Tibial nerve (tissue), 4 donors: ENCODE data around the gene ANGEL2. TPM values are rescaled to one million over a fixed set of nuclear protein-coding genes. Genes with fewer than 3 reads are reported as not detected.

Experiments
- DNase-seq, 2 donors: peaks; one replicate each; pipeline ENCODE4 v3.0.0-alpha.2; 2019; ENCODE audit warnings: low spot score in 2 of 2
- H3K27ac ChIP-seq, 4 donors: fragments of 200-600 bp; sonication (generic) in 3 of 4; one replicate each; pipeline ENCODE4 v1.5.1; 2017 to 2019; ENCODE audit warnings: mild to moderate bottlenecking in 1 of 4
- H3K27me3 ChIP-seq, 2 donors: fragments of 200-600 bp; sonication (generic) in 1 of 2; one replicate each; pipeline versions ENCODE4 v1.5.1 to v1.6.0; 2017 to 2019
- H3K36me3 ChIP-seq, 3 donors: fragments of 200-600 bp; sonication (generic); one replicate each; pipeline ENCODE4 v1.5.1; 2018 to 2019
- H3K4me1 ChIP-seq, 4 donors: fragments of 200-600 bp; sonication (generic) in 3 of 4; one replicate each; pipeline ENCODE4 v1.5.1; 2017 to 2019
- H3K4me3 ChIP-seq, 4 donors: fragments of 200-600 bp; sonication (generic) in 3 of 4; one replicate each; pipeline ENCODE4 v1.5.1; 2017 to 2019; ENCODE audit warnings: mild to moderate bottlenecking in 1 of 4, moderate library complexity in 1 of 4
- H3K9me3 ChIP-seq, 4 donors: fragments of 200-600 bp; sonication (generic) in 3 of 4; one replicate each; pipeline ENCODE4 v1.5.1; 2017 to 2019
- EP300 ChIP-seq, 2 donors: sonication (generic); formaldehyde crosslinking; IDR thresholded peaks; one replicate each; pipeline ENCODE4 v1.6.1; 2017; ENCODE audit warnings: antibody characterized with exemption in 2 of 2, mild to moderate bottlenecking in 1 of 2
- POLR2A ChIP-seq, 2 donors: fragments of 450-650 bp; IDR thresholded peaks; one replicate each; pipeline ENCODE4 v1.6.1; 2017; ENCODE audit warnings: antibody characterized with exemption in 2 of 2, mild to moderate bottlenecking in 2 of 2, moderate library complexity in 2 of 2
- WGBS, 2 donors: methylation state at CpG; one replicate each; pipeline ENCODE4 v1.1.5; 2018; 5-methylcytosine and 5-hydroxymethylcytosine counted together
- total RNA-seq, 4 donors: library from RNA; depleted of rRNA; stranded (reverse); fragments of >200 nt; gene quantifications; one replicate each; pipeline ENCODE4 v1.1.0, GENCODE V29; 2016
- TF ChIP-seq, protein P1 (sequence below), 5 experiments: fragments of 200-600 bp in 3 of 5; fragments of 450-650 bp in 2 of 5; sonication (generic) in 3 of 5; IDR thresholded peaks; one replicate each; pipeline ENCODE4 v1.5.1; 2016 to 2019; ENCODE audit warnings: antibody characterized with exemption in 5 of 5, mild to moderate bottlenecking in 3 of 5, moderate library complexity in 2 of 5

The ANGEL2 gene
- total RNA-seq, 4 donors from 2014 or later: 52.2 to 74.5 (median 68.8) TPM

DNA sequence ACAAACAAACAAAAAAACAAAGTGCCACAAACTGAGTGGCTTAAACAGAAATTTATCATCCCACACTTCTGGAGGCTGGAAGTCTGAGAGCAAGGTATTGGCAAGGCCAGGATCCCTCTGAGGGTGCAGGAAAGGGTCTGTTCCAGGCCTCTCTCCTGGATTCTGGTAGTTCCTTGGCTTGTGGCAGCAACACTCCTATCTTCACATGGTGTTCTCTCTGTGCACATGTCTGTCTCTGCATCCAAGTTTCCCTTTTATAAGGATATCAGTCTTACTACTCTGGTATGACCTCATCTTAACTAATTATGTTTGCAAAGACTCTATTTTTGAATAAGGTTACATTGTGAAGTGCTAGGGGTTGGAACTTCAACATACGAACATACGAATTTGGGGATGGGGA, 70.6 kb downstream of the ANGEL2 start:
- Histone ChIP-seq H3K4me3 (no peak overlapping the region), H3K27ac (no peak overlapping the region), H3K27me3 (peaks cover 0 to 12% of the 10 kb centered on the region in 2 donors), H3K36me3 (no peaks in the 10 kb centered on the region), H3K4me1 (peaks cover 0 to 4% (median 0%) of the 10 kb centered on the region in 4 donors), H3K9me3 (peaks cover 0 to 15% (median 2%) of the 10 kb centered on the region in 4 donors)
- no peak for DNase-seq
- TF ChIP-seq, protein P1, sequence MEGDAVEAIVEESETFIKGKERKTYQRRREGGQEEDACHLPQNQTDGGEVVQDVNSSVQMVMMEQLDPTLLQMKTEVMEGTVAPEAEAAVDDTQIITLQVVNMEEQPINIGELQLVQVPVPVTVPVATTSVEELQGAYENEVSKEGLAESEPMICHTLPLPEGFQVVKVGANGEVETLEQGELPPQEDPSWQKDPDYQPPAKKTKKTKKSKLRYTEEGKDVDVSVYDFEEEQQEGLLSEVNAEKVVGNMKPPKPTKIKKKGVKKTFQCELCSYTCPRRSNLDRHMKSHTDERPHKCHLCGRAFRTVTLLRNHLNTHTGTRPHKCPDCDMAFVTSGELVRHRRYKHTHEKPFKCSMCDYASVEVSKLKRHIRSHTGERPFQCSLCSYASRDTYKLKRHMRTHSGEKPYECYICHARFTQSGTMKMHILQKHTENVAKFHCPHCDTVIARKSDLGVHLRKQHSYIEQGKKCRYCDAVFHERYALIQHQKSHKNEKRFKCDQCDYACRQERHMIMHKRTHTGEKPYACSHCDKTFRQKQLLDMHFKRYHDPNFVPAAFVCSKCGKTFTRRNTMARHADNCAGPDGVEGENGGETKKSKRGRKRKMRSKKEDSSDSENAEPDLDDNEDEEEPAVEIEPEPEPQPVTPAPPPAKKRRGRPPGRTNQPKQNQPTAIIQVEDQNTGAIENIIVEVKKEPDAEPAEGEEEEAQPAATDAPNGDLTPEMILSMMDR (IDR thresholded peaks at IDR 0.05): no peak
- TF ChIP-seq EP300 (IDR thresholded peaks at IDR 0.05): no peak
- TF ChIP-seq POLR2A (IDR thresholded peaks at IDR 0.05): no peak
- WGBS, 2 donors: 75 to 83% methylated on average over 2 of the region's 2 CpGs

DNA sequence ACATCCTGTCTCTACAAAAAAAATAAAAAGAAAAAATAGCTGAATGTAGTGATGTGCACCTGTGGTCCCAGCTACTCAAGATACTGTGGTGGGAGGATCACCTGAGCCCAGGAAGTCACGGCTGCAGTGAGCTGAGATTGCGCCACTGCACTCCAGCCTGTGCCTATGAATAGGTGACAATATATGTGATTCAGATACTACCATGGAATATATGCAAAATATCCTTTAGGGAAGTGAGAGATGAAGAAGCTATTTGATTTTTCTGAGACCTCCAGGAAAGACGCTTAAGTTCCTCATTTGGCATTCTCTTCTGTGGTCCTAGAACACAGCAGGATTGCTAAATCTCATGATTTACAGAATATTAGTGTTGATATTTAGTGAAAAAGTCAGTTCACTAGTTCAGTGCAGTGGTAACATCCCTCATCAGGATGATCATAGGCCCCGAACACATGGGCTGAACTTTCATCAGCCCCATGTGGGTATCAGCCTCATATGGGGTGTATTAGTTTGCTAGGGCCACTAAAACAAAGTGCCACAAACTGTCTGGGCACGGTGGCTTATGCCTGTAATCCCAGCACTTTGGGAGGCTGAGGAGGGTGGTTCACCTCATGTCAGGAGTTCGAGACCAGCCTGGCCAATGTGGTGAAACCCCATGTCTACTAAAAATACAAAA, 71.3 kb downstream of the ANGEL2 start:
- WGBS, 2 donors: 89 to 91% methylated on average over 6 of the region's 6 CpGs
- Histone ChIP-seq H3K4me3 (no peak overlapping the region), H3K36me3 (no peaks in the 10 kb centered on the region), H3K27me3 (peaks cover 0 to 5% of the 10 kb centered on the region in 2 donors), H3K4me1 (no peaks in the 10 kb centered on the region), H3K27ac (no peak overlapping the region), H3K9me3 (peaks cover 0 to 20% (median 3%) of the 10 kb centered on the region in 4 donors)
- no peak for DNase-seq
- TF ChIP-seq POLR2A (IDR thresholded peaks at IDR 0.05): no peak
- TF ChIP-seq, protein P1 (IDR thresholded peaks at IDR 0.05): no peak

DNA sequence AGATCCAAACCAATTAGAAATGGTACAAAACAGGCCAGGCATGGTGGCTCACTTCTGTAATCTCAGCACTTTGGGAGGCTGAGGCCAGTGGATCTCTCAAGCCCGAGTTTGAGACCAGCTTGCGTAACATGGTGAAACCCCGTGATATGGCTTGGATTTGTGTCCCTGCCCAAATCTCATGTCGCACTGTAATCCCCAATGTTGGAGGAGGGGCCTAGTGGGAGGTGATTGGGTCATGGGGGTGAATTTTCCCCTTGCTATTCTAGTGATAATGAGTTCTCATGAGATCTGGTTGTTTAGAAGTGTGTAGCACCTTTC, 72.3 kb downstream of the ANGEL2 start:
- Histone ChIP-seq H3K9me3 (peaks cover 0 to 25% (median 3%) of the 10 kb centered on the region in 4 donors), H3K27ac (no peak overlapping the region), H3K27me3 (no peaks in the 10 kb centered on the region), H3K36me3 (no peaks in the 10 kb centered on the region), H3K4me3 (no peak overlapping the region), H3K4me1 (no peaks in the 10 kb centered on the region)
- 83 to 85% methylated on average over 4 of the region's 4 CpGs for WGBS, 2 donors
- TF ChIP-seq POLR2A (IDR thresholded peaks at IDR 0.05) (no peak), EP300 (IDR thresholded peaks at IDR 0.05) (no peak)
- TF ChIP-seq, protein P1 (IDR thresholded peaks at IDR 0.05): no peak
- no peak for DNase-seq

DNA sequence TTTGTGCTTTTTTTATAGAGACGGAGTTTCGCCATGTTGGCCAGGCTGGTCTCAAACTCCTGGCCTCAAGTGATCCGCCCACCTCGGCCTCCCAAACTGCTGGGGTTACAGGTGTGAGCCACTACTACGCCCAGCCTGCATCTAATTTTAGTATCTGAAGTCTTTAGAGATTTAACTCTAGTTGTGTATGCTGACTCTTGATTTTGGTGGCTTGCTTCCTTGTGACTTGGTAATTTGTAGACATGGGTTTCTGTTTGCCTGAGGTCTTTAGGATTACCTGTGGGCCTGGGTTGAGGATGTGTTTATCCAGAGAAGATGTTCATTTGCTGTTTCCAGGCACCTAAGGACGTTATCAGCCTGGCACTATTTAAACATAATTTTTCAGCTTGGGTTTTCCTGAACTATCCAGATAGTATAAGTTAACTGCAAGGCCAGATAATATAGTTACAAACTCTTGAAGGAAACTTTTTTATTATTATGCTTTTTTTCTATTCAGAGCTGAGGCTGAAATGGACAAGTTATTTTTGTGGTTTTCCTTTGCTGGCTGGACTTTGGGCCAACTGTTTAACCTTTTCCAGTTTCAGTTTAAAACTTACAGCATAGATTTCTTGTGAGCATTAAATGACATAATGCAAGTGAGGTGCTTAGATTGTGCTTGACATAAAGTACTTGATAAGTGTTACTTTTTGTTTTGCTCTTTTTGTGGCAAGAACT, 72.8 kb downstream of the ANGEL2 start:
- WGBS, 2 donors: 73 to 80% methylated on average over 6 of the region's 6 CpGs
- H3K36me3 ChIP-seq: no peaks in the 10 kb centered on the region
- H3K27ac ChIP-seq: no peak overlapping the region
- H3K4me3 ChIP-seq: no peak overlapping the region
- DNase-seq: no peak
- peaks cover 0 to 25% (median 3%) of the 10 kb centered on the region in 4 donors for H3K9me3 ChIP-seq
- no peaks in the 10 kb centered on the region for H3K4me1 ChIP-seq
- no peaks in the 10 kb centered on the region for H3K27me3 ChIP-seq
- TF ChIP-seq POLR2A (IDR thresholded peaks at IDR 0.05): no peak
- no peak for TF ChIP-seq EP300 (IDR thresholded peaks at IDR 0.05)
- TF ChIP-seq, protein P1 (IDR thresholded peaks at IDR 0.05): no peak

Other genes with a start within 250 kb of the ANGEL2 start
- gene NSL1, start 224.1 kb downstream of the ANGEL2 start, total RNA-seq: 10 to 100 TPM; 28.8 to 44.7 (median 32.6) TPM
- 10 to 100 TPM in 3 of 4 donors, 1 to 10 TPM in 1; 9.2 to 25.1 (median 13.0) TPM for gene TATDN3, start 224.0 kb downstream of the ANGEL2 start, total RNA-seq
- gene SPATA45, start 168.2 kb downstream of the ANGEL2 start, total RNA-seq: not detected
- gene FLVCR1, start 157.6 kb downstream of the ANGEL2 start, total RNA-seq: 10 to 100 TPM in 3 of 4 donors, 1 to 10 TPM in 1; 3.7 to 29.4 (median 14.0) TPM
- gene VASH2, start 65.3 kb downstream of the ANGEL2 start, total RNA-seq: under 1 TPM; under 0.01 to 0.63 (median 0.35) TPM
- 10 to 100 TPM; 22.9 to 30.1 (median 26.7) TPM for gene RPS6KC1, start 35.4 kb upstream of the ANGEL2 start, total RNA-seq